HG03060 (cell line): ENCODE results near the gene GGCX.
"Not testable (repeated sequence)": the region's sequence is repeated elsewhere in the genome, so short reads cannot be mapped to it uniquely, and the experiment has no call there.

Source experiments
- ATAC-seq: cut with Tn5 transposase; IDR thresholded peaks from one replicate; pipeline ENCODE4 v1.9.1; 2021; ENCODE audit warnings: low read depth, moderate number of reproducible peaks; ENCODE audit not compliant: unreplicated experiment

The GGCX gene

GRCh38 chr2:85577386-85578242, 16.3 kb upstream of the GGCX start, which contains the start of gene VAMP8:
Gene VAMP8, plus strand, starts transcription at chr2:85577586. Its CDS starts 61 bp downstream, at chr2:85577647.
- ATAC-seq: peak; percentile 52

- ATAC-seq: no peak
Observed at GRCh38 chr2:85577063-85577385, 15.7 kb upstream of the GGCX start.

GRCh38 chr2:85575739-85576138, 14.4 kb upstream of the GGCX start:
- no peak for ATAC-seq

- ATAC-seq: no peak
Observed at GRCh38 chr2:85566265-85566664, 5.0 kb upstream of the GGCX start.

GRCh38 chr2:85564144-85564563, 2.9 kb upstream of the GGCX start:
- no peak for ATAC-seq

DNA sequence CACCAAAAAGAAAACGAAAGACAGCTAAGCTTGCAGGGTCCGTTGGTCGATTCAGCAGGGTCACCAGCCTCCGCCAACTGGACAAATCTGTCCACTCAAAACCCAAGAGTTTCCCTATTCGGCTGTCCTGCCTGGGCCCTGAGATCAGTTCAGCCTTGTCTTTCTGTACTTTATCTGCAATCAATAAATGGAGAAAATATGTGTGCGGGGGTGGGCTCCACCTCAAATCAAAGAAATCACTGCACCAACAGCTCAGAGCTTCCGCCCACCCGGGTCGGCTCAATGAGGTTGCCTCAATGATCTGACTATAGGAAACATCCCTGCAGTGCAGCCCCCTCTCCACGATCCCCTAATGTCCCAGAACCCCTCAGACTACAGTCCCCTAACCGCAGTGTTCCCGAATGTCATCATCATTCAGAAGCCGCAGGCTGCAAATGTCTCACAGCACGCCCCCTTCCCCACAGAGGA, 447 bp downstream of the GGCX start:
- ATAC-seq: no peak

DNA sequence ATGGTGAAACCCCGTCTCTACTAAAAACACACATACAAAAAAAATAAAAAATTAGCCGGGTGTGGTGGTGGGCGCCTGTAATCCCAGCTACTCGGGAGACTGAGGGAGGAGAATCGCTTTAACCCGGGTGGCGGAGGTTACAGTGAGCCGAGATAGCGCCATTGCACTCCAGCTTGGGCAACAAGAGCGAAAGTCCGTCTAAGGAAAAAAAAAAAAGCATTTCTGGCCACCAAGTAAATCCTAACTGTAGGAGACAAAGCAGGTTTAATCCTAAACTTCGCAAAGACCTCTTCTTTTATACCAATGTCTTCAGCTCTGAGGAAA, 928 bp downstream of the GGCX start:
- not testable (repeated sequence) for ATAC-seq

DNA sequence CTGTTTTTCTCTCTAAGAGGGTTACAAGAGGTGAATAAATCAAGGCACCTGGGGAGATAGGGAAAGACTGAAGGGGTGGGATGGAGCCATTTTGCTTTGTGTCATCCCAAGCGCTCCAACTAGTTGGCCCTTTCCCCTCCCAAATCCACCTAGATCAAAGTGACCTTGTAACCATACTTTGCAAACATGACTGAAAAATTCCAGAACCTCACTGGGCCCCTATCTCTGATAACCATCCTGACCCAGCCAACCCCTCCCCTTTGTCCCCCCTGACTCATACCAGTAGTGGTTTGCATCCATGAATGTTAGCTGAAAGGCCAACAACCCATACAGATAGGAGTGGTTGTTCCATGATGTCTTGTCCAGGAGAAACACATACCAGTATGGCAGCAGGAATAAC, 3.1 kb downstream of the GGCX start:
- ATAC-seq: no peak

DNA sequence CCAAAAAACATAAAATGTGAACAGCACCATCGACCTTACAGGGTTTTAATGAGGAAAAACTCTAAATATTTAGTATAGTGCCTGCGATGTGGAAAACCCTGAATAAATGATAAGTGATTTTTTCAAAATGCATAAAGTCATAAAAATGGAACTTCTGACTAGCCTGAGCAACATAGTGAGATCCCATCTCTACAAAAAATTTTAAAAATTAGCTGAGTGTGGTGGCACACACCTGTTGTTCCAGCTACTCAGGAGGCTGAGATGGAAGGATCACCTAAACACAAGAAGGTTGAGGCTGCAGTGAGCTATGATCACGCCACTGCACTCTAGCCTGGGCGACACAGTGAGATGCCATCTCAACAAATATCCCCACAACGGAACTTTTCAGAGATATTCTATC, 4.2 kb downstream of the GGCX start:
- no peak for ATAC-seq

- no peak for ATAC-seq
Observed at GRCh38 chr2:85554980-85555612, 6.2 kb downstream of the GGCX start.

GRCh38 chr2:85553184-85553583, 8.1 kb downstream of the GGCX start:
- no peak for ATAC-seq

- ATAC-seq: no peak
Observed at GRCh38 chr2:85551698-85552678, 9.3 kb downstream of the GGCX start.

DNA sequence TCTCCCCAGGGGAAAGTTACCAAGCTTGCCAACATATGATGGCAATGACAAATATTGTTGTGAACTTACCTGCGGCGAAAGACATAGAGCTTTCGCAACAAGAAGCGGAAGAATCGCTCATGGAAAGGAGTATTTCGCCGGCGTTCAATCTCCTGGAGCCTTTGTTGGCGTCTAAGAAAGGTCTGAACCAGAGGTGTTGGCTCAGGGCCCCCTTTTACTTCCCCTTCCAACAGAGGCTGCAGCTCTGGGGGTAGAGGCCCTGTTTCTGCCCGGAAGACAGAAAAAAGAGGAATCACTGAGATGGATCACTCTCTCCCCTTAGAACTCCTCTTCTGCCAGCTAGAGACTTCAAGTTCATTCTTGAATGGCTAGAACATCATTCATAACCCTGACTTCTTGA, 10.8 kb downstream of the GGCX start:
- no peak for ATAC-seq

GRCh38 chr2:85549826-85550225, 11.5 kb downstream of the GGCX start:
- no peak for ATAC-seq

- ATAC-seq: no peak
Observed at GRCh38 chr2:85549095-85549494, 12.2 kb downstream of the GGCX start.

- no peak for ATAC-seq
Observed at GRCh38 chr2:85548608-85548900, 12.7 kb downstream of the GGCX start.

- ATAC-seq: no peak
Observed at GRCh38 chr2:85547859-85548607, 13.3 kb downstream of the GGCX start.

GRCh38 chr2:85547089-85547858, 14.0 kb downstream of the GGCX start:
- ATAC-seq: no peak

DNA sequence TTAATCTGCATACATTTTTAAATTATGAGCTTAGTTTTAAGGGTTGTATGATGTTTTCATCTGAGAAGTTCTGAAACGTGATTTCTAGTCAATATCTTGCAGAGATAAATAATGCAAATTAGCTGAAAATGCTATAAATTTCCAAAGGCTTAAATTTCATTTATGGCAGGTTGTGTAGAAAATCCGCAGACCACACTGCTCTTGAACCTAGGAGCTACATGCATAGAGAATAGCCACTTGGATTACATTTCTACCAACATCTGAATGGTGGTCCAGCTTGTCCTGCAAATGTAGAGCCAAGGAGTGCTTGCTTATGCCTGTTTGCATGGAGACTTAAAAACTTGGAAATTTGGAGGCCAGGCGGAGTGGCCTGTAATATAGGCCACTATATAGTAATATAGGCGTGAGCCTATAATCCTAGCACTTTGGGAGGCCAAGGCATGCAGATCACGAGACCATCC, 15.5 kb downstream of the GGCX start:
- ATAC-seq: no peak
